MCF 10A (cell line): ENCODE data around the gene SCRG1. TPM values are rescaled to one million over a fixed set of nuclear protein-coding genes. Genes with fewer than 3 reads are reported as not detected.
A peak's percentile ranks its signal among the peaks of the same experiment; 100 is the strongest.

Experiments used
- BruUV-seq: library from RNA; stranded (reverse); fragments of 400-500 nt; replicated peaks from 2 replicates; lab custom pipeline; 2021; lab: Mats Ljungman, UMichigan
- CTCF ChIA-PET: fragments of 300-600 bp; sonication (Branson Sonifier 250); formaldehyde crosslinking; extraction: SDS; loops from one replicate; lab custom pipeline; 2021; ENCODE audit warnings: antibody characterized with exemption, inconsistent platforms; lab: Yijun Ruan, JAX
- POLR2A ChIA-PET: fragments of 300-600, 350-650 bp; sonication (Branson Sonifier 250); formaldehyde crosslinking; extraction: SDS; loops from one replicate; lab custom pipeline; 2020; ENCODE audit warnings: antibody characterized with exemption, inconsistent platforms; lab: Yijun Ruan, JAX
- DNase-seq: peaks from one replicate; pipeline ENCODE4 v3.0.0-alpha.2; 2018; ENCODE audit not compliant: unreplicated experiment
- H3K27ac Mint-ChIP-seq: one replicate; pipeline ENCODE4 v1.8.0; 2022; ENCODE audit warnings: mild to moderate bottlenecking, low read depth, mixed read lengths; ENCODE audit not compliant: unreplicated experiment
- H3K27me3 Mint-ChIP-seq: one replicate; pipeline ENCODE4 v1.8.0; 2022; ENCODE audit warnings: mixed read lengths; ENCODE audit not compliant: insufficient read depth, unreplicated experiment
- H3K36me3 Mint-ChIP-seq: one replicate; pipeline ENCODE4 v1.8.0; 2022; ENCODE audit warnings: mild to moderate bottlenecking, moderate library complexity, mixed read lengths; ENCODE audit not compliant: insufficient read depth, unreplicated experiment
- H3K4me1 Mint-ChIP-seq: one replicate; pipeline ENCODE4 v1.8.0; 2022; ENCODE audit warnings: mixed read lengths; ENCODE audit not compliant: insufficient read depth, unreplicated experiment
- H3K4me3 Mint-ChIP-seq: one replicate; pipeline ENCODE4 v1.8.0; 2022; ENCODE audit warnings: mild to moderate bottlenecking, moderate library complexity, mixed read lengths; ENCODE audit not compliant: unreplicated experiment
- H3K9me3 Mint-ChIP-seq: one replicate; pipeline ENCODE4 v1.8.0; 2022; ENCODE audit warnings: mixed read lengths; ENCODE audit not compliant: unreplicated experiment
- intact Hi-C: fragments of 100-400 bp; cut with micrococcal nuclease; formaldehyde crosslinking; loops from 2 replicates; pipeline ENCODE4 v1.14.1; 2022
- total RNA-seq: library from RNA; stranded (reverse); gene quantifications from 2 replicates; pipeline ENCODE4 v1.2.3, GENCODE V29; 2022
- TF ChIP-seq, protein P1 (sequence below): fragments of 200-600 bp; IDR thresholded peaks from one replicate; pipeline ENCODE4 v1.8.0; 2022; ENCODE audit warnings: antibody characterized with exemption, mild to moderate bottlenecking; ENCODE audit not compliant: unreplicated experiment

The SCRG1 gene
- total RNA-seq, 1 experiment from 2014 or later, result not detected

GRCh38 chr4:173418639-173419038, 19.7 kb upstream of the SCRG1 start:
- no TSS peak for BruUV-seq
- POLR2A ChIA-PET, result interaction anchor here (1.3 to 9.8 kb wide), 2 partner anchors 47 to 97 kb away, joined by 3 to 183 read pairs; partner anchors contain the start of gene SAP30

DNA sequence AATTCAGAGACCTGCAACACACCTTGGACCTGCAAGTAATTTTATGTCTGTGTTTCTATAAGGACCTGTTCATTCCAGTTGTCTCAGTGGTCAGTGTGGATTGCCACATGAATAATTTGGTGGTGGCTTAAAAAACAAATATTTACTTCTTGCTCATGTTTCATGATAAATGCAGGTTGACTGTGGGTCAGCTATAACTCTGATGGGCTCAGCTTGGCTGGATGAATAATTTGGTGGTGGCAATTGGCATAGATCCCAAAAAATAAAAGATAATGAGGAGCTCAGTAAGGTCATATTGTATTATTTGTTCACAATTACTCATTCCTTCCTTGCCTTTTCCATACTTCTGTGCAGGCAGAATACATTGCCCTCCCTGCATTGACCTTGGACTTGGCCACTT, 18.9 kb upstream of the SCRG1 start:
- Mint-ChIP-seq H3K4me1 (peaks cover 38% of the 10 kb centered on the region), H3K4me3 (no peak overlapping the region), H3K36me3 (peaks cover 5% of the 10 kb centered on the region), H3K27me3 (no peaks in the 10 kb centered on the region), H3K9me3 (no peaks in the 10 kb centered on the region), H3K27ac (no peak overlapping the region)
- no peak for DNase-seq
- TF ChIP-seq, protein P1, sequence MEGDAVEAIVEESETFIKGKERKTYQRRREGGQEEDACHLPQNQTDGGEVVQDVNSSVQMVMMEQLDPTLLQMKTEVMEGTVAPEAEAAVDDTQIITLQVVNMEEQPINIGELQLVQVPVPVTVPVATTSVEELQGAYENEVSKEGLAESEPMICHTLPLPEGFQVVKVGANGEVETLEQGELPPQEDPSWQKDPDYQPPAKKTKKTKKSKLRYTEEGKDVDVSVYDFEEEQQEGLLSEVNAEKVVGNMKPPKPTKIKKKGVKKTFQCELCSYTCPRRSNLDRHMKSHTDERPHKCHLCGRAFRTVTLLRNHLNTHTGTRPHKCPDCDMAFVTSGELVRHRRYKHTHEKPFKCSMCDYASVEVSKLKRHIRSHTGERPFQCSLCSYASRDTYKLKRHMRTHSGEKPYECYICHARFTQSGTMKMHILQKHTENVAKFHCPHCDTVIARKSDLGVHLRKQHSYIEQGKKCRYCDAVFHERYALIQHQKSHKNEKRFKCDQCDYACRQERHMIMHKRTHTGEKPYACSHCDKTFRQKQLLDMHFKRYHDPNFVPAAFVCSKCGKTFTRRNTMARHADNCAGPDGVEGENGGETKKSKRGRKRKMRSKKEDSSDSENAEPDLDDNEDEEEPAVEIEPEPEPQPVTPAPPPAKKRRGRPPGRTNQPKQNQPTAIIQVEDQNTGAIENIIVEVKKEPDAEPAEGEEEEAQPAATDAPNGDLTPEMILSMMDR, result no peak
- ChIA-PET POLR2A (interaction anchor here (0.6 to 9.8 kb wide), 3 partner anchors 46 to 404 kb away, joined by 3 to 183 read pairs (median 5); partner anchors contain the start of gene SAP30), CTCF (interaction anchor here (0.7 to 7.4 kb wide), 10 partner anchors 35 to 1283 kb away, joined by 3 to 124 read pairs (median 4); partner anchors contain the start of gene HMGB2)
- BruUV-seq, result no TSS peak
- intact Hi-C loops, result loop anchor here (2.0 to 10.0 kb wide), 3 partner anchors 243 to 405 kb away; no protein-coding TSS in a partner anchor

More at GRCh38 chr4:173418639-173419038, 19.7 kb upstream of the SCRG1 start:
- Mint-ChIP-seq H3K36me3 (peaks cover 5% of the 10 kb centered on the region), H3K9me3 (no peaks in the 10 kb centered on the region), H3K27me3 (no peaks in the 10 kb centered on the region), H3K27ac (no peak overlapping the region), H3K4me3 (no peak overlapping the region), H3K4me1 (peaks cover 30% of the 10 kb centered on the region)
- intact Hi-C loops, result loop anchor here (5.0 to 10.0 kb wide), 2 partner anchors 244 to 391 kb away; no protein-coding TSS in a partner anchor
- CTCF ChIA-PET, result interaction anchor here (0.6 to 7.4 kb wide), 14 partner anchors 35 to 572 kb away, joined by 3 to 124 read pairs (median 4); partner anchors contain the start of genes GALNT7 and HMGB2
- TF ChIP-seq, protein P1, result no peak
- no peak for DNase-seq

- peak overlapping the region; percentile 63 for H3K4me3 Mint-ChIP-seq
- no peaks in the 10 kb centered on the region for H3K9me3 Mint-ChIP-seq
- DNase-seq, result peak; percentile 96
- POLR2A ChIA-PET, result interaction anchor here (0.7 to 9.8 kb wide), 9 partner anchors 13 to 868 kb away, joined by 3 to 183 read pairs (median 4); partner anchors contain the start of genes HMGB2 and SAP30
- CTCF ChIA-PET, result interaction anchor here (0.6 to 7.4 kb wide), 28 partner anchors 9 to 1890 kb away, joined by 3 to 124 read pairs (median 4); partner anchors contain the start of genes HMGB2 and SAP30
- intact Hi-C loops, result loop anchor here (1.0 to 10.0 kb wide), 6 partner anchors 47 to 403 kb away; partner anchors contain the start of gene HMGB2
- no TSS peak for BruUV-seq
- peaks cover 52% of the 10 kb centered on the region for H3K4me1 Mint-ChIP-seq
- H3K27ac Mint-ChIP-seq, result peak overlapping the region; percentile 37
- H3K36me3 Mint-ChIP-seq, result peaks cover 5% of the 10 kb centered on the region
- TF ChIP-seq, protein P1, result peak; percentile 5
- H3K27me3 Mint-ChIP-seq, result no peaks in the 10 kb centered on the region
Measured at GRCh38 chr4:173415885-173416653, 17.2 kb upstream of the SCRG1 start.
